Activated CD8-positive, alpha-beta memory T cell treated with anti-CD3 and anti-CD28 coated beads for 1 hour (primary cell): Measurements from ENCODE around the gene ERMARD.

Experiments
- DNase-seq, 2 donors: peaks; one replicate each; pipeline ENCODE4 v3.0.0-alpha.2; 2020; ENCODE audit warnings: low read depth in 1 of 2; ENCODE audit errors: extremely low read depth in 1 of 2

The ERMARD gene

GRCh38 chr6:169800668-169801395 is 49.4 kb downstream of the ERMARD start:
- no peak for DNase-seq

- DNase-seq = no peak
Measured at GRCh38 chr6:169801396-169802160, 50.2 kb downstream of the ERMARD start.

- DNase-seq = no peak
Measured at GRCh38 chr6:169802790-169803189, 51.4 kb downstream of the ERMARD start.

GRCh38 chr6:169803271-169803811 is 51.9 kb downstream of the ERMARD start:
- no peak for DNase-seq

- no peak for DNase-seq
Measured at GRCh38 chr6:169803816-169804340, 52.5 kb downstream of the ERMARD start.

- no peak for DNase-seq
Measured at GRCh38 chr6:169804427-169804826, 53.0 kb downstream of the ERMARD start.

GRCh38 chr6:169805242-169805838 is 53.9 kb downstream of the ERMARD start:
- no peak for DNase-seq

GRCh38 chr6:169806701-169807100 is 55.3 kb downstream of the ERMARD start:
- DNase-seq = no peak

- DNase-seq = no peak
Measured at GRCh38 chr6:169807229-169807628, 55.8 kb downstream of the ERMARD start.

- no peak for DNase-seq
Measured at GRCh38 chr6:169807699-169808607, 56.5 kb downstream of the ERMARD start.

- no peak for DNase-seq
Measured at GRCh38 chr6:169808608-169808967, 57.2 kb downstream of the ERMARD start.

- DNase-seq = no peak
Measured at GRCh38 chr6:169809386-169809785, 58.0 kb downstream of the ERMARD start.

GRCh38 chr6:169810066-169810989 is 58.9 kb downstream of the ERMARD start:
- no peak for DNase-seq

- no peak for DNase-seq
Measured at GRCh38 chr6:169811072-169811471, 59.6 kb downstream of the ERMARD start.

GRCh38 chr6:169811521-169812256 is 60.3 kb downstream of the ERMARD start:
- no peak for DNase-seq

GRCh38 chr6:169812257-169812644 is 60.8 kb downstream of the ERMARD start:
- no peak for DNase-seq

- DNase-seq = no peak
Measured at GRCh38 chr6:169813969-169814368, 62.5 kb downstream of the ERMARD start.

- DNase-seq = no peak
Measured at GRCh38 chr6:169816054-169816453, 64.6 kb downstream of the ERMARD start.

- DNase-seq = no peak
Measured at GRCh38 chr6:169816975-169817374, 65.6 kb downstream of the ERMARD start.
